ENCODE results near the gene SLC25A25. TPM values are rescaled to one million over a fixed set of nuclear protein-coding genes. Genes with fewer than 3 reads are reported as not detected.

SLC25A25 gene
- total and polyA plus RNA-seq, 10 donors: 6.2 to 44.7 (median 23.0) TPM

DNA sequence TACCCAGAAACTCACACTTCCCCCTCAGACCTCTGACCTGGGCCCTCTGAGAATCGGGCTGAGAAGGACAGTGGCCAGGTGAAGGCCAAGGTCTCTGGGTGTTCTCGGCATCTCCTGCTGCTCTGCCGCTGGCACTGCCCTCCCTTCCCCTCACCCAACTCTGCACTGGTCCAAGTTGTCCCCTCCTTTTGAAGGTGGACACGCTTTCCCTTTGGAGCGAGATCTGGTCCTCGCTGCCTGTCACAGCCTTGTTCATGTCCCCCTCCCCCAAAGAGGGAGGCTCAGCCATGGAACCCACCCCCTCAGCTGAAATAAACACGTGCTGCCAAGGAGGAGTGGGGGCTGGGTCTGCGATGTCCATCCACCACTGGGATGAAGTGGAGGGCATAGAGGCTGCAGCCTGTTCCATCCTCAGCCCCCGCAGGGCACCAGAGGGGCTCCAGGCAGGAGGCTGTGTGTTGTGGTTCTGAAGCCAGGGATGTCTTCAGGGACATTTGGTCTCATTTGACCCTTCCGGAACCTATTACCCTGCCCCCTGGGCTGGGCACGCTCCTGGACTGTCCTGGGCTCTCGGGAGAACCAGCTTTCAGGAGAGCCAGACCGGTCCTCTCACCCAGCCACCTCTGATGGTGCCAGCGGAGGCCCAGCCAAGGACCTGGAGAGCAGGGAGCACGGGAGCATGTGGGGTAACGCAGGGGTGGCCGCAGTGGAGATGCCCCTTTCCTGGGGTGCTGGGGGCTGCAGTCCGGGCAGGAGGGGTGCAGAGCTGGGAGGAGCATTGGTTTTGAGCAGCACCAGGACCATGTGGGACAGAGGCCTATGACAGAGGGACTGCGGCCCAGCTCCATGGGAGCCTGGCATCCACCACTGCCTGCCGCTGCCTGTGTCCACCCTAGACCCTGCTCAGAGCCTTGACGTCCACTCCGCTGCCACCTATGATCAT is 76.5 kb downstream of the SLC25A25 start:
- intact Hi-C loops (cut with DNase I; ENCODE audit: low total_unique reads): no loop called here
- Histone ChIP-seq H3K4me1 (peaks cover 0 to 50% (median 4%) of the 10 kb centered on the region in 6 donors), H3K4me3 (no peak overlapping the region), H3K9me3 (no peaks in the 10 kb centered on the region), H3K36me3 (no peaks in the 10 kb centered on the region), H3K27ac (peak overlapping the region in 5 of 8 donors; percentile 38 to 70 (median 55)), H3K27me3 (replicated peaks in 1 of 7) (no peaks in the 10 kb centered on the region)
- peak; percentile 57 for DNase-seq
- TF ChIP-seq, protein P1, sequence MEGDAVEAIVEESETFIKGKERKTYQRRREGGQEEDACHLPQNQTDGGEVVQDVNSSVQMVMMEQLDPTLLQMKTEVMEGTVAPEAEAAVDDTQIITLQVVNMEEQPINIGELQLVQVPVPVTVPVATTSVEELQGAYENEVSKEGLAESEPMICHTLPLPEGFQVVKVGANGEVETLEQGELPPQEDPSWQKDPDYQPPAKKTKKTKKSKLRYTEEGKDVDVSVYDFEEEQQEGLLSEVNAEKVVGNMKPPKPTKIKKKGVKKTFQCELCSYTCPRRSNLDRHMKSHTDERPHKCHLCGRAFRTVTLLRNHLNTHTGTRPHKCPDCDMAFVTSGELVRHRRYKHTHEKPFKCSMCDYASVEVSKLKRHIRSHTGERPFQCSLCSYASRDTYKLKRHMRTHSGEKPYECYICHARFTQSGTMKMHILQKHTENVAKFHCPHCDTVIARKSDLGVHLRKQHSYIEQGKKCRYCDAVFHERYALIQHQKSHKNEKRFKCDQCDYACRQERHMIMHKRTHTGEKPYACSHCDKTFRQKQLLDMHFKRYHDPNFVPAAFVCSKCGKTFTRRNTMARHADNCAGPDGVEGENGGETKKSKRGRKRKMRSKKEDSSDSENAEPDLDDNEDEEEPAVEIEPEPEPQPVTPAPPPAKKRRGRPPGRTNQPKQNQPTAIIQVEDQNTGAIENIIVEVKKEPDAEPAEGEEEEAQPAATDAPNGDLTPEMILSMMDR (IDR thresholded peaks at IDR 0.05 in 8 of 11, conservative IDR thresholded peaks at IDR 0.05 in 3 of 11): no peak
- TF ChIP-seq POLR2AphosphoS5 (IDR thresholded peaks at IDR 0.05): no peak
- 83 to 92% (median 91%) methylated on average over 13 to 22 of the region's 22 CpGs for WGBS, 5 donors

DNA sequence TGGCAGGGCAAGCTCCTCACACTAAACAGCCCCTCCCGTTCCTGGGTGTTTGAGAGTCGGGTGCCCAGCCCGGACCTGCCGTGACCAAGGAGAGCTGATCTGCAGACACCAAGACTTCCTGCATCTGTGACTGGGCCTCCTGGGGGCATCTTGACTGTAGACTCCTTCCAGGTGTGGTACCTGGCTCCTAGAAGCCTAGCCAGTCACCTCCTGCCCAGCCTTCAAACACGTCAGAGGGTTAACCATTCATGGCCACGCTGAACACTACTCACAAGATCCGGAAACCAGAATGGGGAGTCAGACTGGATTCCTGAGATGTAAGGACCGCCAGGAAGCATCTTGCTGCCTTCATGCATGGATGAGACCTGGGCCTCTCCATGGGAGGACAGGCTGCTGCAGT is 77.5 kb downstream of the SLC25A25 start:
- 72 to 87% (median 82%) methylated on average over 6 to 8 of the region's 8 CpGs for WGBS, 5 donors
- intact Hi-C loops (cut with DNase I; ENCODE audit: low total_unique reads): no loop called here
- H3K27me3 ChIP-seq (replicated peaks in 1 of 7): no peaks in the 10 kb centered on the region
- H3K27ac ChIP-seq: no peak overlapping the region
- DNase-seq: peak; percentile 58
- TF ChIP-seq, protein P1 (IDR thresholded peaks at IDR 0.05 in 8 of 11, conservative IDR thresholded peaks at IDR 0.05 in 3 of 11): no peak
- TF ChIP-seq POLR2A (IDR thresholded peaks at IDR 0.05) (no peak), POLR2AphosphoS5 (IDR thresholded peaks at IDR 0.05) (no peak)
- no peaks in the 10 kb centered on the region for H3K9me3 ChIP-seq
- no peak overlapping the region for H3K4me3 ChIP-seq
- peaks cover 0 to 58% (median 6%) of the 10 kb centered on the region in 6 donors for H3K4me1 ChIP-seq
- H3K36me3 ChIP-seq: no peaks in the 10 kb centered on the region

DNA sequence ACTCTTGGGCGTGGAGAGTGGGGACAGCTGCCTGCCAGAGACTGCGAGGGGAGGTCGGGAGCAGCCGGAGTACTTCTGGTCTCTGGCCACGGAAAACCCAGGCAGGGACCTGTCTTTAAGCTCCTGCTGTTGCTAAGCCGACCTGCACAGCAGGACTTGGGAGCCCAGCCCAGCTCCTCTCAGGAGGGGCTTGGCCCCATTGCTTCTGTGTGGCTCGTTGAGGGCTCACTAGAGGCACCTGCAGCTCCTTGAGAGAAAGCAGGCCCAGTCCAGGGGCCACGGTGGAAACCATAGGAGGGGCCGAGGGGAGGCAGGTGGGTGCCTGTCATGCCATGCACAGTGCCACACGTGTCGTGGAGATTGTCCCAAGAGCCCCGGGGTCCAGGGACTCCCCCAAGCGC is 77.9 kb downstream of the SLC25A25 start:
- DNase-seq: peak; percentile 56
- no peak overlapping the region for H3K27ac ChIP-seq
- no peaks in the 10 kb centered on the region for H3K9me3 ChIP-seq
- TF ChIP-seq POLR2A (IDR thresholded peaks at IDR 0.05) (no peak), POLR2AphosphoS5 (IDR thresholded peaks at IDR 0.05) (no peak)
- TF ChIP-seq, protein P1 (IDR thresholded peaks at IDR 0.05 in 8 of 11, conservative IDR thresholded peaks at IDR 0.05 in 3 of 11): no peak
- H3K4me3 ChIP-seq: no peak overlapping the region
- H3K27me3 ChIP-seq (replicated peaks in 1 of 7): no peaks in the 10 kb centered on the region
- H3K36me3 ChIP-seq: no peaks in the 10 kb centered on the region
- intact Hi-C loops (cut with DNase I; ENCODE audit: low total_unique reads): no loop called here
- peaks cover 0 to 62% (median 7%) of the 10 kb centered on the region in 6 donors for H3K4me1 ChIP-seq
- WGBS, 5 donors: 64 to 91% (median 88%) methylated on average over 3 to 13 of the region's 13 CpGs

DNA sequence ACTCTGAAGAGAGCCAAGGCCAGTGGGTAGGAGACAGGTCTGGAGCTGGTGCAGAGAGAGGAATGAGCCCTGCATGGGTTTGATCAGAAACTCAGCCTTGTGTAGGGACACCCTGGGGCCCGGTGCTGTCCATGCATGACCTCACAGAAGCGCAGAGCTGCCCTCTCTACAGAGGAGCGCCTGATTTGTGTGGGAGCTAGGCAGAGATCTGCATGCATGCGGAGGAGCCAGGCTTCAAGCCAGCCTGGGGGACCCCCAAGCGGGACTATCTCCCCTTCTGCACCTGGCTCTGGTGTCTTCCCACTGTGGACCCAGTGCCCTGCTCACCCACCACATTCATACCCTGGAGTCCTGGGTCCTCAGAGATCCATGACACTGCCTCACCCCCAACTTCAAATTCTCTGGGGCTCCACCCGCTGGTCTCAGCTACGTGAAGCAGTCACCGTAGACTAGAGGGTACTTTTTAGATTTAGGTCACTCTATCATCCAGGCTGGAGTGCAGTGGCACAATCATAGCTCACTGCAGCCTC is 78.6 kb downstream of the SLC25A25 start:
- TF ChIP-seq POLR2AphosphoS5 (IDR thresholded peaks at IDR 0.05) (no peak), POLR2A (IDR thresholded peaks at IDR 0.05) (no peak)
- TF ChIP-seq, protein P1 (IDR thresholded peaks at IDR 0.05 in 8 of 11, conservative IDR thresholded peaks at IDR 0.05 in 3 of 11): no peak
- H3K4me3 ChIP-seq: no peak overlapping the region
- no peak overlapping the region for H3K27ac ChIP-seq
- no peaks in the 10 kb centered on the region for H3K9me3 ChIP-seq
- 83 to 95% (median 89%) methylated on average over 3 to 8 of the region's 8 CpGs for WGBS, 5 donors
- DNase-seq: peak; percentile 40
- intact Hi-C loops (cut with DNase I; ENCODE audit: low total_unique reads): no loop called here
- H3K36me3 ChIP-seq: no peaks in the 10 kb centered on the region
- peaks cover 0 to 67% (median 7%) of the 10 kb centered on the region in 6 donors for H3K4me1 ChIP-seq
- H3K27me3 ChIP-seq (replicated peaks in 1 of 7): no peaks in the 10 kb centered on the region
